Activated CD4-positive, alpha-beta T cell treated with anti-CD3 and anti-CD28 coated beads for 36 hours (primary cell): ENCODE results near the gene PRDX5. TPM values are rescaled to one million over a fixed set of nuclear protein-coding genes. Genes with fewer than 3 reads are reported as not detected.
A peak's percentile ranks its signal among the peaks of the same experiment; 100 is the strongest.

Source experiments
- ATAC-seq: fragments of 200-7000 bp; cut with Tn5 transposase; one replicate; pipeline ENCODE4 v1.10.0; 2021; ENCODE audit warnings: mild to moderate bottlenecking, moderate library complexity
- CTCF ChIA-PET: fragments of 350-600 bp; sonication (Branson Sonifier 250); formaldehyde crosslinking; loops from one replicate; lab custom pipeline; 2021; ENCODE audit warnings: antibody characterized with exemption; lab: Charles Lee
- POLR2A ChIA-PET: fragments of 350-600 bp; sonication (Branson Sonifier 250); formaldehyde crosslinking; loops from one replicate; lab custom pipeline; 2021; ENCODE audit warnings: antibody characterized with exemption, inconsistent platforms; lab: Charles Lee
- DNase-seq: peaks from one replicate; pipeline ENCODE4 v3.0.0-alpha.2; 2020
- H3K27ac Mint-ChIP-seq: one replicate; pipeline ENCODE4 v1.8.0; 2021; ENCODE audit warnings: mixed read lengths
- H3K27me3 Mint-ChIP-seq: one replicate; pipeline ENCODE4 v1.8.0; 2021; ENCODE audit warnings: mixed read lengths
- H3K36me3 Mint-ChIP-seq: one replicate; pipeline ENCODE4 v1.8.0; 2021; ENCODE audit warnings: low read depth, mixed read lengths
- H3K4me1 Mint-ChIP-seq: one replicate; pipeline ENCODE4 v1.8.0; 2021; ENCODE audit warnings: mixed read lengths
- H3K4me3 Mint-ChIP-seq: one replicate; pipeline ENCODE4 v1.8.0; 2021; ENCODE audit warnings: mild to moderate bottlenecking, moderate library complexity, mixed read lengths
- H3K9me3 Mint-ChIP-seq: one replicate; pipeline ENCODE4 v1.8.0; 2021; ENCODE audit warnings: low read depth, mixed read lengths
- intact Hi-C, 2 experiments: fragments of 100-400 bp; cut with DNase I in 1 of 2; cut with micrococcal nuclease in 1 of 2; formaldehyde crosslinking; loops; one replicate each; pipeline versions ENCODE4 v1.14.2 to v1.15.1; 2022 to 2024; cut with DNase I, micrococcal nuclease
- total RNA-seq, 2 experiments: library from RNA; stranded (reverse); gene quantifications; one replicate each; pipeline ENCODE4 v1.2.3, GENCODE V29; 2021

Gene PRDX5
- total RNA-seq, 2 experiments from 2014 or later: 110 to 142 TPM

DNA sequence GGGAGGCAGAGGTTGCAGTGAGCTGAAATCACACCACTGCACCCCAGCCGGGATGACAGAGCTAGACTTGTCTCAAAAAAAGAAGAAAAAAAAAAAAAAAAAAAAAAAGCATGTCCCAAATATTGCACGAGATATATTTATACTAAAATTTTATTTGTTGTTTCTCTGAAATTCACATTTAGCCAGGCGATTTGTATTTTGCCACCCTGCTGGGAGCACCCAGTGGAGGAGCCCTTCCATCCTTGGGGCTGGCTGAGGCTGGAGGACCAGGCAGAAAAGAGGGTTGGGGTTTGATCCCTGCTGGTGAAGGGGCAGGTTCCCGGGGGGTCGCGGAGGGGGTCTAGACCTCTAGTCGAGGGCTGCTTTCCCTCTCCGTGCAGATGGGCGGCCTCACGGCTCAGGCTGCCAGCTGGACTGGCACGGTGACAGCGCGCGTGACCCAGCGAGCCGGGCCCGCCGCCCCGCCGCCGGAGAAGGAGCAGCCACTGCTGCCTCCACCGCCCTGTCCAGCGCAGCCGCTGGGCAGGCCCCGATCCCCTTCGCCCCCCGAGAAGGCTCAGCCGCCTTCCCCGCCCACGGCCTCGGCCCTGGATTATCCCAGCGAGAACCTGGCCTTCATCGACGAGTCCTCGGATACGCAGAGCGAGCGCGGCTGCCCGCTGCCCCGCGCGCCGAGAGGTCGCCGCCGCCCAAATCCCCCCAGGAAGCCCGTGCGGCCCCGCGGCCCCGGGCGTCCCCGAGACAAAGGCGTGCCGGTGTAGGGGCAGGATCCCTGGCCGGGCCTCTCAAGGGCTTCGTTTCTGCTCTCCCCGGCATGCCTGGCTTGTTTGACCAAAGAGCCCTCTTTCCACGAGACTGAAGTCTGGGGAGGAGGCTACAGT lies 18.7 kb upstream of the PRDX5 start:
- Mint-ChIP-seq H3K36me3 (no peaks in the 10 kb centered on the region), H3K9me3 (no peaks in the 10 kb centered on the region), H3K4me1 (peaks cover 22% of the 10 kb centered on the region), H3K27ac (no peak overlapping the region), H3K4me3 (no peak overlapping the region), H3K27me3 (peaks cover 54% of the 10 kb centered on the region)
- ATAC-seq (no peak), DNase-seq (no peak)
- ChIA-PET CTCF (interaction anchor here (1.3 kb wide), 1 partner anchor 95 kb away, joined by 7 read pairs; no protein-coding TSS in a partner anchor), POLR2A (interaction anchor here (0.6 kb wide), 1 partner anchor 1173 kb away, joined by 7 read pairs; no protein-coding TSS in a partner anchor)
- intact Hi-C loops: no loop called here

DNA sequence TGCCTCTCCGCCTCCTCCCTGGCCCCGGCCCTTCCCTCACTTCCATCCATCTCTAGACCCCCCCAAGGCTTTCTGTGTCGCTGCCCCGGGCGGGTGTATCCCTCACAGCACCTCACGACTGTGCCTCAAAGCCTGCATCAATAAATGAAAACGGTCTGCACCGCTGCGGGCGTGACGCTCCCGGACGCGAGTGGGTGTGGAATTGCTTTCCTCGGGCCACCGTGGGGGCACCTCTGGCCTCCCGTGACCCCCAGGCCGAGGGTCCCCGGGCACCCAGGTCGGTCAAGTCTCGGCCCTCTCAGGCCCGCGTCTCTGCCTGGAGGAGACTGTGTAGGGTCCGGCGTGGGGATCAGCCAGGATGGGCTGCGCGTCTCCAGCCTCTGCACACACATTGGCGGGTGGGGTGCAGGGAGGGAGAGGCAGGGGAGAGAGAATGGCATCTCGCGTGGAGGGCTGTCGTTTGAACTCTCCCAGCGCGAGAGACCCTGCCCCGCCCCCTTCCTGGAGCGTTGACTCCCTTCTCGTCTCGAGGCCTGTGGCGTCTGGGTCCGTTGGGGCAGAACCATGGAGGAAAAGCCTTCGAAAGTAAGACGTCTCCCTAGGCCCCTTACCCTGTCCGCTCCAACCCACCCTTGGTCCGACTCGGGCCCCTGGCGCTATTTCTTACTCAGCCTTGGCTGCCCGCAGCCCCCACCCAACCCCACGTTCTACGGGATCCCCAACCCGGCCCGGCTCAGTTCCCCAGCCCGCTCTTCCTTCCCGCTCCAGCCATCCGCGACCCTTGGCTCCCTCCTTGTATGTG lies 17.9 kb upstream of the PRDX5 start, which contains the start of gene CATSPERZ:
TSS of gene CATSPERZ (plus strand) at position 512 of the 802 bp plus-strand sequence. CDS start at position 565, 53 bp downstream.
- no peaks in the 10 kb centered on the region for H3K9me3 Mint-ChIP-seq
- ChIA-PET POLR2A (no interaction called here), CTCF (interaction anchor here (0.7 to 5.4 kb wide), 19 partner anchors 7 to 96 kb away, joined by 3 to 111 read pairs (median 5); partner anchors contain the start of genes BAD, FERMT3, GPR137 and KCNK4)
- peak within 1 kb of the TSS; percentile 56 for H3K4me3 Mint-ChIP-seq
- DNase-seq: peak; percentile 37
- H3K36me3 Mint-ChIP-seq: no peaks in the 10 kb centered on the region
- no peak within 1 kb of the TSS for H3K27ac Mint-ChIP-seq
- intact Hi-C loops: loop anchor here (1.0 to 10.0 kb wide), 4 partner anchors 300 to 1415 kb away; partner anchors contain the start of genes OTUB1 (in 1 of the 2), SLC3A2 (in 1 of the 2) and ZFTA (in 1 of the 2)
- peaks cover 23% of the 10 kb centered on the region for H3K4me1 Mint-ChIP-seq
- H3K27me3 Mint-ChIP-seq: peaks cover 50% of the 10 kb centered on the region
- ATAC-seq: no peak

DNA sequence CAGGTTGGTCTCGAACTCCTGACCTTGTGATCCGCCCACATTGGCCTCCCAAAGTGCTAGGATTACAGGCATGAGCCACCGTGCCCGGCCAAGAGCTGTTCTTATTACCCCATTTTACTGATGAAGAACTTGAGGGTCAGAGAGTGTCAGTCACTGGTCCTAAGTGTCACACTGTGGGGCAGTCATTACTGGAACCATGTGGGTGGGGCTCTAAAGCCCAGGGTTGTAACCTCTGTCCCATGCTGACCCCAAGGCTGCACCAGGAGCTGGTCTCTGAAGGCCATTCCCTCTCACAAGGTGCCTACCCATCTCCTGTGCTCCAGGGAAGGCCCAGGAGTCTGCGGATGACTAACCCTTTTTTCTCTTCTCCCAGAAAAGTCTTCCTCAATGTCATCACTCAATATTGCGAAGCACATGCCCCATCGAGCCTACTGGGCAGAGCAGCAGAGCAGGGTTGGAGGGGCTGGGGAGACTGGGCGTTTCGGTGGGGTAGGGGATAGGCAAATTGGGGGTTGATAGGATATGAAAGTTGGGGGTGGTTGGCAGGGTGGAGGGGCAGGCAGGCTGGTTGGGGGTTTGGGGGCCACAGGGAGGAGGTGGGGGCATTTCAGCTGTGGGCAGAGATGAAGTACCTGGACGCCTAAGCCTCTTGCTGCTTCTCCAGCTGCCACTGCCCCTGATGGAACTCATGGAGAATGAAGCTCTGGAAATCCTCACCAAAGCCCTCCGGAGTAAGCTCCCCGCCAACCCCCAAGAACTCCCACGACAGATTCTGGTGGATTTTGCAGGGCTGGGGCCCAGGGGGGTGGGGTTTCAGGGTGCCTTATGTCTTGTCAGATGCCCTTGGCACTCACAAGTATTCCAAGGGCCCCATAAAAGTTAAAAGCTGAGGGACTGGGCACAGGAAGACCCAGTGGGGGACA lies 14.6 kb upstream of the PRDX5 start:
- Mint-ChIP-seq H3K4me1 (peaks cover 32% of the 10 kb centered on the region), H3K36me3 (peaks cover 13% of the 10 kb centered on the region), H3K9me3 (no peaks in the 10 kb centered on the region), H3K27me3 (peaks cover 20% of the 10 kb centered on the region), H3K4me3 (peak overlapping the region; percentile 100), H3K27ac (no peak overlapping the region)
- intact Hi-C loops: loop anchor here (1.0 to 10.0 kb wide), 5 partner anchors 52 to 1419 kb away; partner anchors contain the start of genes OTUB1 (in 1 of the 2), PLCB3 (in 1 of the 2), SLC3A2 (in 1 of the 2) and ZFTA (in 1 of the 2)
- ATAC-seq (no peak), DNase-seq (no peak)
- ChIA-PET POLR2A (interaction anchor here (1.0 to 2.2 kb wide), 7 partner anchors 15 to 99 kb away, joined by 3 to 13 read pairs (median 9); partner anchors contain the start of genes DNAJC4, FERMT3, FKBP2 and PRDX5), CTCF (interaction anchor here (0.6 to 5.4 kb wide), 25 partner anchors 8 to 146 kb away, joined by 3 to 111 read pairs (median 5); partner anchors contain the start of genes BAD, FERMT3, FKBP2 and GPR137)

DNA sequence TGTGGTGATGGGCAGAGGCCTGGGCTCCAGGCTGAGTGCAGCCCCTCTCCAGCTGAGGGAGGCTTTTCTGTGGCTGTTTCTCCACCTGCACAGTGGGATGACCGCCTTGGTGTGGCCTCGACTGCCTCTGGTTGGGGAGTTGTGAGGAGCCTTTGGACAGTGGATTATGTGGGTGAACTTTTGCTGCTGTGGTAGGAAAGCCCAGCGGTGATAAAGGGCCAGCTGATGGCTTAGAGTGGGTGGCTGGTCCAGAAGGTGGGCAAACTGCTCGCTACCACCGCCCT lies 13.9 kb upstream of the PRDX5 start:
- no peaks in the 10 kb centered on the region for H3K9me3 Mint-ChIP-seq

DNA sequence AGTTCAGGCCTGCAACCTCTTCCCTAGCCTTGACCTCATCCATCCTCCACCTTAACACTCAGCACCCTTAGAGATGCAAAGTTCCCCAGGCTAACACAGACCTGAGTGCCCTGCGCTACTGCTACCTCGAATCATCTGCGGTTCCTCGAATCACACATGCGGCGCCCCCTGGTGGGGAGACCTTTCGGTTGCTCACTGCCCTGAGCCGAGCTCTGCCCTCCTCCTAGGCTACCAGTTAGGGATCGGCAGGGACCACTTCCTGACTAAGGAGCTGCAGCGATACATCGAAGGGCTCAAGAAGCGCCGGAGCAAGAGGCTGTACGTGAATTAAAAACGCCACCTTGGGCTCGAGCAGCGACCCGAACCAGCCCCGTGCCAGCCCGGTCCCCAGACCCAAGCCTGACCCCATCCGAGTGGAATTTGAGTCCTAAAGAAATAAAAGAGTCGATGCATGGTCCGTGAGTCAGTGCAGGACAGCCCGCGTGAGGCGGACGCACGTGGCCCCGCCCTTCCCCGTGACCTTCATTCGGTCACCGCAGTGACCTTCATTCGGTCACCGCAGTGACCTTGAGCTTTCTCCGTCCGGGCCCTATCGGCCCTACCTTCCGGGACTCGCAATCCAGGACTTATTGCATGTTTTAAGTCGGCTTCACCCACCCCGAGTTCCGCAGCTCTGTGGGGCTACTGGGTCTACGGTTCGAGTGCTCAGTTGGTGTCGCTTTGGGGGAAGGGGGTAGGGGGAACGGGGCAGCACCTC lies 13.4 kb upstream of the PRDX5 start:
- ATAC-seq: peak; percentile 49
- DNase-seq: peak; percentile 99
- Mint-ChIP-seq H3K9me3 (no peaks in the 10 kb centered on the region), H3K4me1 (peaks cover 34% of the 10 kb centered on the region), H3K4me3 (peak overlapping the region; percentile 100), H3K36me3 (peaks cover 13% of the 10 kb centered on the region), H3K27ac (peak overlapping the region; percentile 95), H3K27me3 (peaks cover 14% of the 10 kb centered on the region)
- ChIA-PET CTCF (interaction anchor here (0.5 to 5.4 kb wide), 34 partner anchors 8 to 536 kb away, joined by 3 to 111 read pairs (median 4); partner anchors contain the start of genes BAD, FERMT3, FKBP2 and GPR137), POLR2A (interaction anchor here (1.0 to 2.2 kb wide), 7 partner anchors 13 to 100 kb away, joined by 3 to 13 read pairs (median 9); partner anchors contain the start of genes DNAJC4, FERMT3, FKBP2 and PRDX5)
- intact Hi-C loops: loop anchor here (1.0 to 10.0 kb wide), 22 partner anchors 13 to 1420 kb away; partner anchors contain the start of genes CCDC88B (in 2 of the 2), FKBP2 (in 2 of the 2), GPR137 (in 2 of the 2) and TRMT112 (in 2 of the 2)

More for the DNA sequence above, 13.9 kb upstream of the PRDX5 start:
- Mint-ChIP-seq H3K27ac (peak overlapping the region; percentile 95), H3K27me3 (peaks cover 18% of the 10 kb centered on the region), H3K4me3 (peak overlapping the region; percentile 100), H3K36me3 (peaks cover 13% of the 10 kb centered on the region), H3K4me1 (peaks cover 32% of the 10 kb centered on the region)
- POLR2A ChIA-PET: interaction anchor here (1.0 to 2.2 kb wide), 7 partner anchors 14 to 100 kb away, joined by 3 to 13 read pairs (median 9); partner anchors contain the start of genes DNAJC4, FERMT3, FKBP2 and PRDX5
- no peak for ATAC-seq
- CTCF ChIA-PET: interaction anchor here (0.5 to 5.4 kb wide), 24 partner anchors 9 to 475 kb away, joined by 3 to 111 read pairs (median 5); partner anchors contain the start of genes BAD, FERMT3, FKBP2 and GPR137
- no peak for DNase-seq
- intact Hi-C loops: loop anchor here (1.0 to 10.0 kb wide), 5 partner anchors 53 to 1419 kb away; partner anchors contain the start of genes OTUB1 (in 1 of the 2), PLCB3 (in 1 of the 2), SLC3A2 (in 1 of the 2) and ZFTA (in 1 of the 2)

DNA sequence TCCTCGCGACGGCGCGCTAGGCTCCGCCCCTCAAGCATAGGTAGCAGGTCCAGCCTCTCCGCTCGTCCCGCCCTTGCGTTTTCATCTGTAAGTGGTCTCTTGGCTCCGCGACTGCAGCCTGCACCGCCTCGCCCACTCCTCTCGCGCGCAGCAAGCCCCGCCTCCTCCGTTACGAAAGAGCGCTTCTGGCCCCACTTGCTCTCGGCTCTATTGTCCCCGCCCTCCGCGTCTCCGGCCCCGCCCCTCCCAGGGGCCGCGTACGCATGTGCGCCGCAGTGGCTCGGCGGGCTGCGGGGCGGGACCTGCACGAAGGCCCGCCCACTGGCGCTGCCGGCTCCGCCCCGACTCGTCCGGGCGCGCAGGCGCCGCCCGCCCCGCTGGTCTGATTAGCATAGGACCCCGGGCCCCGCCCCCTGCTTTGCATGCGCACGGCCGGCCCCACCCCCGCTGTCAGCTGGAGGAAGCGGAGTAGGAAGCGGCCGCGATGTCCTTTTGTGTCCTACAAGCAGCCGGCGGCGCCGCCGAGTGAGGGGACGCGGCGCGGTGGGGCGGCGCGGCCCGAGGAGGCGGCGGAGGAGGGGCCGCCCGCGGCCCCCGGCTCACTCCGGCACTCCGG lies 12.7 kb upstream of the PRDX5 start, which contains the start of gene ESRRA:
TSS of gene ESRRA (plus strand) at position 450 of the 616 bp plus-strand sequence. CDS start 1,656 bp downstream, outside the sequence.
- intact Hi-C loops: loop anchor here (1.0 to 10.0 kb wide), 19 partner anchors 12 to 1420 kb away; partner anchors contain the start of genes CCDC88B (in 2 of the 2), FKBP2 (in 2 of the 2), GPR137 (in 2 of the 2) and TRMT112 (in 2 of the 2)

DNA sequence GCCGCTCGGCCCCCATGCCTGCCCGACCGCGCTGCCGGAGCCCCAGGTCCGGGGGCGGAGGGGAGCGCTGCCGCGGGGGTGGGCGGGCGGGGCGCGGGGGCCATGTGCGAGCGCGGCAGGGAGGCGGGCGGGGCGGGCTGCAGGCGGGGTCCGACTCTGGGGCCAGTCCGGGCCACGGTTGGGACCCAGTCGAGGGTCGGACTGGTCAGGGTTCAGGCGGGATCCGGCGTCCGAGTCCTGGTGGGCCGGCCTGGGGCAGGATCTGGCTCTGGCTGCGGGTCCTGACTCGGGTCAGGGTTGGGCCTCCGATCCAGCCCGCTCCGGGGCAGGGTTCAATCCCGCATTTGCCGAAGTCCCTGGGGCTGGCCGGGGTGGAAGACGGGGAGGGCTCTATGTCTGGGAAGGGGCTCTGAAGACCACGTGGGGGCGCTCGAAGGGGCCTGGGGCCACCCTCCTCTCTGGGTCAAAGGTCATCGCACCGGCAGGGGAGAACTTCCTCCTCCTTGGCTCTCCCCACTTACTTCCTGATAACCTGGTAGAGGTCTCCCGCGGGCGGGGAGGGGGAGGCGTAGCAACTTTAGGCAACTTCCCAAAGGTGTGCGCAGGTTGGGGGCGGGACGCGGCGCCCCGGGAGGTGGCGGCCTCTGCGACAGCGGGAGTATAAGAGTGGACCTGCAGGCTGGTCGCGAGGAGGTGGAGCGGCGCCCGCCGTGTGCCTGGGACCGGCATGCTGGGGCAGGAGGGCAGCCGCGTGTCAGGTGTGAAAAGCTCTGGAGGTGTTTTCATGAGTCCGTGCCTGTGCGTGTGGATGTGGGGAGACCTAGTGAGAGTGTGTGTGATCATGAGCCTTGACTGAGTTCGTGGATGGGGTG lies 12.0 kb upstream of the PRDX5 start:
- Mint-ChIP-seq H3K36me3 (peaks cover 19% of the 10 kb centered on the region), H3K27ac (peak overlapping the region; percentile 96), H3K9me3 (no peaks in the 10 kb centered on the region), H3K4me1 (peaks cover 29% of the 10 kb centered on the region), H3K27me3 (peaks cover under 1% of the 10 kb centered on the region), H3K4me3 (peak overlapping the region; percentile 100)
- ChIA-PET CTCF (interaction anchor here (0.9 to 2.8 kb wide), 5 partner anchors 22 to 473 kb away, joined by 3 to 27 read pairs (median 5); partner anchors contain the start of genes BAD, GPR137, PLCB3 and SF1), POLR2A (interaction anchor here (2.2 kb wide), 1 partner anchor 12 kb away, joined by 13 read pairs; the partner anchor contains the start of gene PRDX5)
- intact Hi-C loops: loop anchor here (1.0 to 10.0 kb wide), 19 partner anchors 11 to 1421 kb away; partner anchors contain the start of genes CCDC88B (in 2 of the 2), FKBP2 (in 2 of the 2), GPR137 (in 2 of the 2) and TRMT112 (in 2 of the 2)
- ATAC-seq (peak; percentile 21), DNase-seq (peak; percentile 81)

More for the DNA sequence above, 12.7 kb upstream of the PRDX5 start, which contains the start of gene ESRRA:
- H3K27ac Mint-ChIP-seq: peak within 1 kb of the TSS; percentile 96
- H3K4me3 Mint-ChIP-seq: peak within 1 kb of the TSS; percentile 100
- ATAC-seq (peak; percentile 80), DNase-seq (peak; percentile 100)
- CTCF ChIA-PET: interaction anchor here (0.6 to 5.4 kb wide), 21 partner anchors 9 to 537 kb away, joined by 3 to 111 read pairs (median 5); partner anchors contain the start of genes BAD, FERMT3, GPR137 and PLCB3
- H3K36me3 Mint-ChIP-seq: peaks cover 16% of the 10 kb centered on the region
- no peaks in the 10 kb centered on the region for H3K9me3 Mint-ChIP-seq
- H3K4me1 Mint-ChIP-seq: peaks cover 33% of the 10 kb centered on the region
- H3K27me3 Mint-ChIP-seq: peaks cover 8% of the 10 kb centered on the region
- POLR2A ChIA-PET: interaction anchor here (1.1 to 2.2 kb wide), 6 partner anchors 13 to 101 kb away, joined by 3 to 13 read pairs (median 10); partner anchors contain the start of genes DNAJC4, FERMT3, FKBP2 and PRDX5
